Stimulated activated CD8-positive, alpha-beta memory T cell treated with anti-CD3 and anti-CD28 coated beads, Interleukin-12 subunit alpha, Interleukin-12 subunit beta, amount 100 ng/mL, for 4 hours (primary cell): Measurements from ENCODE around the gene ACTL7B.
"Not testable (repeated sequence)": the region's sequence is repeated elsewhere in the genome, so short reads cannot be mapped to it uniquely, and the experiment has no call there.

Source experiments
- DNase-seq: peaks from one replicate; pipeline ENCODE4 v3.0.0-alpha.2; 2020; ENCODE audit warnings: low read depth

Gene ACTL7B

GRCh38 chr9:108869092-108869725, 13.4 kb upstream of the ACTL7B start:
- DNase-seq: no peak

GRCh38 chr9:108867829-108868228, 12.0 kb upstream of the ACTL7B start:
- no peak for DNase-seq

GRCh38 chr9:108867116-108867515, 11.3 kb upstream of the ACTL7B start:
- no peak for DNase-seq

GRCh38 chr9:108866001-108866420, 10.2 kb upstream of the ACTL7B start:
- no peak for DNase-seq

GRCh38 chr9:108865037-108865436, 9.3 kb upstream of the ACTL7B start:
- no peak for DNase-seq

- DNase-seq: no peak
Observed at GRCh38 chr9:108864446-108864845, 8.7 kb upstream of the ACTL7B start.

GRCh38 chr9:108863891-108864290, 8.1 kb upstream of the ACTL7B start:
- DNase-seq: no peak

GRCh38 chr9:108861997-108862396, 6.2 kb upstream of the ACTL7B start, which contains the start of gene ACTL7A:
Gene ACTL7A (plus strand): TSS chr9:108862266. CDS start chr9:108862323, 57 bp downstream.
- DNase-seq: no peak

GRCh38 chr9:108861464-108861863, 5.7 kb upstream of the ACTL7B start:
- no peak for DNase-seq

GRCh38 chr9:108860764-108861163, 5.0 kb upstream of the ACTL7B start:
- DNase-seq: no peak

- DNase-seq: no peak
Observed at GRCh38 chr9:108860354-108860753, 4.6 kb upstream of the ACTL7B start.

- DNase-seq: no peak
Observed at GRCh38 chr9:108859459-108860114, 3.8 kb upstream of the ACTL7B start.

GRCh38 chr9:108857572-108857971, 1.8 kb upstream of the ACTL7B start:
- no peak for DNase-seq

GRCh38 chr9:108855529-108855886, 278 bp downstream of the ACTL7B start:
- no peak for DNase-seq

- DNase-seq: no peak
Observed at GRCh38 chr9:108854641-108855528, 901 bp downstream of the ACTL7B start.

- DNase-seq: no peak
Observed at GRCh38 chr9:108854094-108854493, 1.7 kb downstream of the ACTL7B start.

- no peak for DNase-seq
Observed at GRCh38 chr9:108852079-108852478, 3.7 kb downstream of the ACTL7B start.

- DNase-seq: no peak
Observed at GRCh38 chr9:108851138-108851537, 4.6 kb downstream of the ACTL7B start.

GRCh38 chr9:108850293-108850897, 5.4 kb downstream of the ACTL7B start:
- DNase-seq: no peak

- not testable (repeated sequence) for DNase-seq
Observed at GRCh38 chr9:108848296-108848695, 7.5 kb downstream of the ACTL7B start.

- no peak for DNase-seq
Observed at GRCh38 chr9:108845947-108846346, 9.8 kb downstream of the ACTL7B start.

- DNase-seq: no peak
Observed at GRCh38 chr9:108845507-108845906, 10.3 kb downstream of the ACTL7B start.
